Adrenal gland (tissue), 5 donors: ENCODE results near the gene CYP26B1.

Experiments
- CTCF ChIP-seq, 6 experiments: fragments of 450-650 bp in 4 of 6; fragments of 200-600 bp in 2 of 6; sonication (generic) in 1 of 6; IDR thresholded peaks; 1 replicate in 5 of 6; 2 replicates in 1 of 6; pipeline versions ENCODE4 v1.5.1 to v1.8.0; 2016 to 2021; ENCODE audit warnings: antibody characterized with exemption in 6 of 6, mild to moderate bottlenecking in 2 of 6, moderate library complexity in 1 of 6
- POLR2A ChIP-seq, 2 donors: fragments of 450-650 bp; IDR thresholded peaks; one replicate each; pipeline ENCODE4 v1.6.1; 2017; ENCODE audit warnings: antibody characterized with exemption in 2 of 2, mild to moderate bottlenecking in 2 of 2, moderate library complexity in 1 of 2
- donor health status: DM: no; HTN: no; CAD: no.

DNA sequence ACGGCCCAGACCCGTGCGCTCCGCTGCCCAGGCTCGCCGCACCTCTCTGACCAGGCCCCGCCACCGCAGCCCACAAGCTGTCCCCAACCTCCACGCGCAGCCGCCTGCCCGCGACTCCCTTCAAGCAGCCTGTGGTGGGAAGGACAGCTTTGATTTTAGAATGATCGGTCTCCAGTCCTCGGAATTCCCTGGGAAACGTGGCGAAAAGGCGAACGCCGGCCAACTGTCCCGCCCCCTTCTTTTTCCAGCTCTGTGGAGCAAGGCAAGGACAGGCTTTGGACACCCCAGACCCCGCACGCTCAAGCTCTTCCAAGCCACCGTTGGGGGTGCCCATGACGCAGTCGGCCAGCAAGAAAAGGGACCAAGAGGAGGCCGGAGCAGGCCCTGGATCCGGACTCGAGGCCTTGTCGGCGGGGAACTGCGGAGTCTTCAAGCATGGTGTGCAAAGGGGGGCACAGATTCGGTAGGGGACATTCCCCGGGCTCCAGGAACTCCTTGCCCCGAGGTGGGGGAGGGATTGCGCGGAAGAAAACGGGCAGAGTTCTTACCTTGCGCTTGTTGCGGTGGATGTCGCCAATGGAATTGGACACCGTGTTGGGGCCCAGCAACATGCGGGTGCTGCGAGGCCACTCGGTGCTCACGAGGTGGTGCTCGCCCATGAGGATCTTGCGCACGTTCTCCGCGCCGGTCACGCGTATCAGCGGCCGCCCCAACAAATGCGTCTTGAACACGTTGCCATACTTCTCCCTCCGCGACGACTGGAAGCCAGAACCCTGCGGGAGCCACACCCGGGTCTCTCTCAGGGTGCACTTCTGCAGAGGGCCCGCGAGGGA lies 4.0 kb downstream of the CYP26B1 start:
- TF ChIP-seq CTCF (IDR thresholded peaks at IDR 0.05) = no peak
- TF ChIP-seq POLR2A (IDR thresholded peaks at IDR 0.05) = no peak
